GM21825 (cell line): ENCODE results near the gene OLIG1.

Experiments used
- ATAC-seq: cut with Tn5 transposase; IDR thresholded peaks from one replicate; pipeline ENCODE4 v1.9.1; 2021; ENCODE audit warnings: mild to moderate bottlenecking, moderate library complexity; ENCODE audit not compliant: unreplicated experiment

The OLIG1 gene

DNA sequence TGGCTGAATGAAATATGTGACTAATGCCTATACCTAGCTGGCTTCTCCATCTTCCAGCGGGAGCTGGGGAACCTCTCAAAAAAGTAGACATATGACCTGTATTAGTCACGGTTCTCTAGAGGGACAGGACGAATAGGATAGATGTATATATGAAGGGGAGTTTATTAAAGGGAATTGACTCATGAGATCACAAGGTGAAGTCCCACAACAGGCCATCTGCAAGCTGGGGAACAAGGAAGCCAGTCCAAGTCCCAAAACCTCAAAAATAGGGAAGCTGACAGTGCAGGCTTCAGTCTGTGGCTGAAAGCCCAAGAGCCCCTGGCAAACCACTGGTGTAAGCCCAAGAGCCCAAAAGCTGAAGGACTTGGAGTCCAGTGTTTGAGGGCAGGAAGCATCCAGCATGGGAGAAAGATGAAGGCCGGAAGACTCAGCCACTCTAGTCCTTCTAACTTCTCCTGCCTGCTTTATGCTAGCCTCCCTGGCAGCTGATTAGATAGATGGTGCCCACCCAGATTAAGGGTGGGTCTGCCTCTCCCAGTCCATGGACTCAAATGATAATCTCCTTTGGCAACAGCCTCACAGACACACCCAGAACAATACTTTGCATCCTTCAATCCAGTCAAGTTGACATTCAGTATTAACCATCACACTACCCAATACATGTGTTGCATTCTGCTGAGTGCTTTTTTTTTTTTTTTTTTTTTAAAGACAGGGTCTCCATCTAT is 19.6 kb downstream of the OLIG1 start:
- ATAC-seq, result no peak

DNA sequence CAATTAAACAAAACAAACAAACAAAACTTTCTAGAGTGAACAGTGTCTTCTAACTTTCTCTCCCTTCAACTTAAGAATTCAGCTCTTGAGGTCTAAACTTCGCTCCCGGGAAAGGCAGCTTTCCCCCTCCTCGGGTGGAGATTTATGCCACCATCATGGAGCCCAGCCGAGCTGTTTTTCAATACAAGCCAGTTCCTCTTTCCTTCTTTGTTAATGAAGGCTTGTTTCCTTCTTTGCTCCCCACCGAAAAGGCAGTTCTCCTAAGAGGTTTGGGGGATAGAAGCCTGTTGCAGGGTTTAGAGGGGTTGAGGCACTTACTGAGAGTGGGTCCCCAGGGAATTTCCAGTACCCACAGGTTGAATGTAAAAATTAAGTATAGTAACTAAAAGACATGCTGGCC is 26.5 kb downstream of the OLIG1 start:
- no peak for ATAC-seq

DNA sequence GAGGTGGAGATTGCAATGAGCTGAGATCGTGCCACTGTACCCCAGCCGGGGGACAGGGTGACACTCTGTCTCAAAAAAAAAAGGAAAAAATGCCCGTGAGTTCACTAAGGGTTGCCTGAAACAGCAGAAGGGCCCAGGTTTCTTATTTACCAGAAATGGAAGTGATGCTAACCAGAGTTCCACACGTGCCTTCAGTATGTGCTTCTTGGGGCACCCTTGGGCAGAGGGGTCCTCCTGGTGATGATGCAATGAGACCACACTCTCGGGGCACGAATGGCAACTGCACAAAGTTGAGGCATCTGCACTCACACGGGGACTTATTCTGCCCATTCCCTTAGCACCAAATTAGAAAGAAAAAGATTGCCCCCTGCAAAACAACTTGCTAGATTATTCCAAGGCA is 29.2 kb downstream of the OLIG1 start:
- no peak for ATAC-seq

GRCh38 chr21:33101300-33101911 is 31.5 kb downstream of the OLIG1 start:
- ATAC-seq, result peak; percentile 52

DNA sequence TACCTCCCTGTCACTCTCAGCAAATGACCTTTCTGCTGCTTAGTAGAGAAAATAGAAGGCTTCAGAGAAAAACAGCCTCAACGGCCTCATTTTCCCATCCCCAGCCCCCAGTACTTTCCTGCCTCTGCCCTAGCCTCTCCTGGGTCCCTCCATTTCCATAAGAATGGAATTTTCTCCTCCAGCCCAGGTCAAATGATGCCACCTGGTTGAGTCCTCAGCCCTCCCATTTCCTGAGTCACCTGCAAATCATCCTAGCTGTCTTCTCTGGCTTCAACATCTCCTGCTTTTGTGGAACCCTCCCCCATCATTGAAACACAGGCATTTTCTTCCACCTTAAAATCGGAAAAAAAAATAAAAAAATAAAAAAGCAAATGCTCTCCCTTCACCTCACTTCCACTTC is 35.1 kb downstream of the OLIG1 start:
- ATAC-seq, result no peak

DNA sequence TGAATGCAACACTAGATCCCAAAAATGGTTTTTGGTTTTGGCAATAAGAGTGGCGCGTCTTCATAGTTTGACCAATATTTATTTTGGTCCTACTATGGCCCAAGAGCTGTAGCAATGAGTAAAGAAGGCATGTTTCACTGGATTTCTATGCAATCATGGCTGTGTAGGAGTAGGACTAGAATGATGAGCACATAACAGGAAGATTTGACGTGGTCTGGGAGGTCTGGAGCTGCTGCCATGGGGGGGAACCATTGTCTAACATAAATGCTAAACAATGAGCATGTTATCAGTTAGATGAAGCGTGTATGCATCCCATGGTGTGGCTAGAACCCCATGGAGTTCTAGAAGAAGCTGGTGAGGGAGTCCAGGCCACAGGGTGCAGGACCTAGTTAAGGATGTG is 38.3 kb downstream of the OLIG1 start:
- no peak for ATAC-seq

- ATAC-seq, result no peak
Measured at GRCh38 chr21:33109574-33110339, 39.8 kb downstream of the OLIG1 start.

GRCh38 chr21:33110340-33110715 is 40.4 kb downstream of the OLIG1 start:
- ATAC-seq, result no peak

DNA sequence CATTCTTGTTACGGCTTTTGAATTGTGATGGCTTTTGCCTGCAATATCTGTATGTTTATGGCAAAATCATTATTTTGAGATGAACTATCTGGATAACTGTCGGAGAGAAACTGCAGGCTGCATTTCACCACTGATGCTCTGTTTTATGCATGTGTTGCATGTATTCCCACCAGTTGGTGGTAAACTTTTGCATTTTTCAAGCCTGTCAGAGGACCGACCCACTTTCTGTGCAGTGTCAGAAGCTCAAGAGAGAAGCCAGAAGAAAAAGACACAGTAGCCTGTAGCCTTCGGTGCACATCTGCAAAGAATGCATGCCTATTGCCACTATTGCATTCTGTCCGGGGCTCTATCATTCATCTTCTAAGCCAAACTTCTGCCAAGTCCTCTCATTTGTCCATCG is 41.6 kb downstream of the OLIG1 start:
- no peak for ATAC-seq

GRCh38 chr21:33112151-33112550 is 42.2 kb downstream of the OLIG1 start:
- ATAC-seq, result no peak

DNA sequence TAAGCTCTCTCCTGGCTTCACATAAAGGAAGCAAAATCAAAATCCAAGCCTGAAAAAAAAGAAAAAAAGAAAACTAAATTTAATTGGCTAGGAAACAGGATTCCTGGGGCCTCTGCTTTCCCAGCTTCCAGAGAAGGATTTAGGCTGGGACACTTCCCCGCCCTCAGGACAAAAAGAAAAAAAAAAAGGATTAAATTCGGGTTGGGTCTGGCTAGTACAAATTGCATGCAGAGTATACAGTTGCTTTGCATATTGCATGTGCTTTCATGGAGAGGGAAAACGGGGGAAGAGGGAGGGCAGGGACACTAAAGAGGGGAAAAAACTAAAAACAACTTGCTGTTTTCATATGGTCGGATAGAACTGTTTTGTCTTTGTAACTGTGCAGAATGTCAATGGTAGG is 42.7 kb downstream of the OLIG1 start:
- ATAC-seq, result no peak

DNA sequence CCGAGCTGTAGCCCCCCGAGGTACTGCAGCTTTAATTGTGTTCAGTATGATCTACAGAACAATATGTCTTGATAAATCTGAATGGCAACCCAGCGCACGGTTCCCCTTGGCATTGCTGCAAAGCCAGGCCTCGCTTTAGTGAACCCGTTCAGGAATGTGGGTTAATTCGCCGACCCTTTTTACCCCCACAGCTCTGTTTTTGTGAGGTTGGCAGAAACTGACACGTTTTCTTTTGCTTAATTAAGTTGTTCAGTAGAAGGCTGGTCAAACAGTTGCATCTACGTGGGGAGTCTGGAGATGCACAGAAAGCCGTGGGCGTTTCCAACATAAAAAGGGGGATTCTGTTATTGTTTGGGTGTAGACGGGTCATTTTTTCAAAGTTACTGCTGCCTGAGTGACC is 43.2 kb downstream of the OLIG1 start:
- ATAC-seq, result no peak

- ATAC-seq, result no peak
Measured at GRCh38 chr21:33114276-33114675, 44.3 kb downstream of the OLIG1 start.

DNA sequence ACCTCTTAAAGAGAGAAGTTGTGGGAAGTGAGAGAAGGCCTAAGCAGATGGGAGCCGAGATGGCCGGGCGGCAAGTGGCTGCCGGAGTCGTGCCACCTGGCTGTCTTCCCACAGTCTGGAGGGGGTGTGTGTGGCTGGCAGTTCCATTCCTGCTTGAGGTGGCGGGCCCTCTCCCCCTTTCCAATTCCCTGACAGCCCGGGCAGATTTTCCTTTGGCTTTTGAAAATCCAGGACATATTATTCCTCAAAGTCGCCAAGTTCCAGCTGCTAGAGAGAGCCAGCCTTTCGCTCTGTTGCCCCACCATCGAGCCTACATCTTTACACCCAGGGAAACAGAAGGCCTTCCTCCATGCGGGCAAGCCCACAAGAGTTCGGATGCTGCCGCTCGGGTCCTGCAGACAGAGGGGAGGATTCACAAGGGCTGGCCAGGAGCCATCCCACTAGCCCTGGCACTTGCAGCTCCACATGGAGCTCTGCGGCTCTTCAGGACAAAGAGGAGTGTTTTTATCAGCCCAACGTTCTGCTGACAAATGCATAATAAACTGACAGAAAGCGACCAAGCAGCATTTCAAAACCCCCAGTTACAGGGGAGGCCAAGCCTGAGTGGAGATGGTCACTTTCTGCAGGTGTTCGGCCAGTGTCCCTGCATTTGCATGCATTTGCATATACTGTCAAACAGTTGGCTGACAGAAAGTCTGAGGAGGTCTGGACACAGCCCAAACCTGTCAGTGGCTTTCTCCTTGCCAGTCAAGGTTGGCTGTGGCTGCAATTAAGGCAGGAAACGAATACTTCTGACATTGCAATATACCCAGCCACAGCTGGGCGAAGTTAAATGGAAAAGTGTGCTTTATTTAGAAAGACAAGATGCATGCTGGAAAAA is 45.9 kb downstream of the OLIG1 start:
- no peak for ATAC-seq

DNA sequence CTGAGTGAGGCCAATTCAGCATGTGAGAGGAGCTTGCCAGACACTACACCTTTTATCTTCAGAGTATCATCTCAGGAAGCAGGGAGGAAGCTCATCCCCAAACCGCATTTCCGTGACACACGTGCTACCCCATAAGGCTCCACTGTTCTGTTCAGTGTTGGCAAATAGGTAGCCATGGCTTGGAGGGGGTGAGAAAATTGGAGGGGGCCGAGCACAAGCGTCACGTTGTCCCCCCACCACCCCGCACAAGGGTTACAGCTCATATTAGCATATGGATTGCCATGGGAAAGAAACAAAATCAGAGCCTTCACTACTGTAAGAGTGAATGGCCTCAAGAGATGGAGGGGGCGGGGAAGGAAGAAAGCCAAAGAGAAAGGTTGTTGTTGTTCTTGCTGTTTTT is 46.7 kb downstream of the OLIG1 start:
- ATAC-seq, result no peak

DNA sequence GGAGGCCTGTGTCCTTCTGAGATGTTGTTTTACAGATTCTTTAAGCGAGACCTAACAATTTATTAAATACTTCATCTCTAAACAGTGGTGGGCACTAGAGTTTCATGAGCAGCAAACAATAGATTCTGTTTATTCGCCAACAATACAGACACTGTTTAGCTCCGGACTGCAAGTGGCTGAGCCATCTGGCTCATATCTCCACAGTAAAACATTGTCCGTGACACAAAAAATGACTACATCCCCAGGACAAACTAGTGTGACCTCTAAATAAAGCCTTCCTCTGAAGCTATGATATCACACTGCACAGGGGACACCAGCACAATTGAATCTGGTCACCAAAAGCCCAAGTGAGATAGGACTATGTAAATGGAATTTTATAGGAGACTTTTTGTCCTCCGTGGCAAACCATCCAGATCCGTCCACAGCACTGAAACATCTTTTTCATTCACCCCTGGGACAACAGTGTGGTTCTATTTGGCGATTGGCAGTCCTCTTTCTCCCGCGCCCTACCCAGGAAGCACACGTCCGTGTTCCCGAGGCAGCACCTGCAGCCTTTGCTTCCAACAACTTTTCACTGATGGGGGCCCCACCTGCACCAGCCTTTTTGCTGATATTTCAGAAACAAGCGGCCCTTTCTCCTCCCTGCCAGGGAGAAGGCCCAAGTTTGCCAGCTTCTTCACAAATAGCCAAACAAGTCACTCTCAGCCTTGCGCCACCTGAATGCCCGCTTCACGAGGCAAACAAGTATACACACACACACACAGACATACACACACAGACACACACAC is 47.4 kb downstream of the OLIG1 start:
- ATAC-seq, result no peak
